ENCODE data around the gene RPS24.

Gene RPS24

GRCh38 chr10:78038791-78039547 is 5.3 kb downstream of the RPS24 start:
- no peak for TF ChIP-seq GATA3 (IDR thresholded peaks at IDR 0.05; ENCODE audit: low read depth, low read length)
- no peak for TF ChIP-seq GATA2 (IDR thresholded peaks at IDR 0.05; ENCODE audit: low read depth, low read length)

- TF ChIP-seq GATA3 (IDR thresholded peaks at IDR 0.05; ENCODE audit: low read depth, low read length) (no peak), GATA2 (IDR thresholded peaks at IDR 0.05; ENCODE audit: low read depth, low read length) (no peak)
These were observed 6.1 kb downstream of the RPS24 start for GRCh38 chr10:78039743-78040142.

GRCh38 chr10:78041170-78042057 is 7.8 kb downstream of the RPS24 start:
- no peak for TF ChIP-seq GATA3 (IDR thresholded peaks at IDR 0.05; ENCODE audit: low read depth, low read length)
- no peak for TF ChIP-seq GATA2 (IDR thresholded peaks at IDR 0.05; ENCODE audit: low read depth, low read length)

GRCh38 chr10:78042058-78042751 is 8.5 kb downstream of the RPS24 start:
- TF ChIP-seq GATA2 (IDR thresholded peaks at IDR 0.05; ENCODE audit: low read depth, low read length) (no peak), GATA3 (IDR thresholded peaks at IDR 0.05; ENCODE audit: low read depth, low read length) (no peak)

- TF ChIP-seq GATA3 (IDR thresholded peaks at IDR 0.05; ENCODE audit: low read depth, low read length): no peak
- no peak for TF ChIP-seq GATA2 (IDR thresholded peaks at IDR 0.05; ENCODE audit: low read depth, low read length)
These were observed 9.1 kb downstream of the RPS24 start for GRCh38 chr10:78042752-78043104.

- TF ChIP-seq GATA2 (IDR thresholded peaks at IDR 0.05; ENCODE audit: low read depth, low read length) (no peak), GATA3 (IDR thresholded peaks at IDR 0.05; ENCODE audit: low read depth, low read length) (no peak)
These were observed 10.5 kb downstream of the RPS24 start for GRCh38 chr10:78044179-78044578.

GRCh38 chr10:78044699-78045098 is 11.0 kb downstream of the RPS24 start:
- TF ChIP-seq GATA2 (IDR thresholded peaks at IDR 0.05; ENCODE audit: low read depth, low read length) (no peak), GATA3 (IDR thresholded peaks at IDR 0.05; ENCODE audit: low read depth, low read length) (no peak)

- TF ChIP-seq GATA2 (IDR thresholded peaks at IDR 0.05; ENCODE audit: low read depth, low read length) (no peak), GATA3 (IDR thresholded peaks at IDR 0.05; ENCODE audit: low read depth, low read length) (no peak)
These were observed 11.6 kb downstream of the RPS24 start for GRCh38 chr10:78045237-78045636.

- TF ChIP-seq GATA3 (IDR thresholded peaks at IDR 0.05; ENCODE audit: low read depth, low read length): no peak
- no peak for TF ChIP-seq GATA2 (IDR thresholded peaks at IDR 0.05; ENCODE audit: low read depth, low read length)
These were observed 12.2 kb downstream of the RPS24 start for GRCh38 chr10:78045856-78046255.

GRCh38 chr10:78046711-78047269 is 13.1 kb downstream of the RPS24 start:
- TF ChIP-seq GATA2 (IDR thresholded peaks at IDR 0.05; ENCODE audit: low read depth, low read length) (no peak), GATA3 (IDR thresholded peaks at IDR 0.05; ENCODE audit: low read depth, low read length) (no peak)

- TF ChIP-seq GATA3 (IDR thresholded peaks at IDR 0.05; ENCODE audit: low read depth, low read length): no peak
- no peak for TF ChIP-seq GATA2 (IDR thresholded peaks at IDR 0.05; ENCODE audit: low read depth, low read length)
These were observed 13.7 kb downstream of the RPS24 start for GRCh38 chr10:78047314-78047891.

- TF ChIP-seq GATA2 (IDR thresholded peaks at IDR 0.05; ENCODE audit: low read depth, low read length) (no peak), GATA3 (IDR thresholded peaks at IDR 0.05; ENCODE audit: low read depth, low read length) (no peak)
These were observed 16.2 kb downstream of the RPS24 start for GRCh38 chr10:78049851-78050250.

- TF ChIP-seq GATA2 (IDR thresholded peaks at IDR 0.05; ENCODE audit: low read depth, low read length) (no peak), GATA3 (IDR thresholded peaks at IDR 0.05; ENCODE audit: low read depth, low read length) (no peak)
These were observed 19.7 kb downstream of the RPS24 start for GRCh38 chr10:78053211-78053868.

All from SH-SY5Y (cell line).